HUDEP-2 (cell line): ENCODE measurements around the gene GPR132.
"Not testable (repeated sequence)": the region's sequence is repeated elsewhere in the genome, so short reads cannot be mapped to it uniquely, and the experiment has no call there.

ENCODE experiments used
- DNase-seq, 76 experiments: peaks; one replicate each; lab custom pipeline; 2025; ENCODE audit not compliant: unreplicated experiment in 76 of 76; lab: John Stamatoyannopoulos, UW

The GPR132 gene

DNA sequence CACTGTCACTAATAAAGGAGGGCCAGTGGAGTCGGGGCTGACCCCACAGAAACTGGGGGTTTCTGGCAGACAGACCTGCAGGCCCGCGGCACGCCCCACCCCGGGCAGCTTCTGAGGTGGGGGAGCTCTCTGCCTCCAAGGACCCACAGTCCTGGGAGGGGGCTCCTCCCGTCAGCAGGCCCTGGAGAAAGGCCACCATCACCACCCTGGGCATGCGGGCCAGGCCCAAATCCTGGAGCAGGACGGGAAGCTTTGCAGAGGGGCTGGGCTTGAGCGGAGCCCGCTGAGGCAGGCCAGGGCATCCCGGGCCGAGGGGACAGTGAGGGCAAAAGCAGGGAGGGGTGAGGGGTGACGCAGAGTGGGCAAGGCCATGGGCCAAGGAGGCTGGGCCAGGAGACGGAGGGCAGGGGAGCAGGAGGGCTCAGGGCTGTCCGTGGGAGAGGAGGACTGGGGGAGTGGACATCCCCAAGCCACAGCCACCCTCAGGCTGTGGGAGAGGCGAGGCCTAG is 11.1 kb upstream of the GPR132 start:
- DNase-seq: no peak

DNA sequence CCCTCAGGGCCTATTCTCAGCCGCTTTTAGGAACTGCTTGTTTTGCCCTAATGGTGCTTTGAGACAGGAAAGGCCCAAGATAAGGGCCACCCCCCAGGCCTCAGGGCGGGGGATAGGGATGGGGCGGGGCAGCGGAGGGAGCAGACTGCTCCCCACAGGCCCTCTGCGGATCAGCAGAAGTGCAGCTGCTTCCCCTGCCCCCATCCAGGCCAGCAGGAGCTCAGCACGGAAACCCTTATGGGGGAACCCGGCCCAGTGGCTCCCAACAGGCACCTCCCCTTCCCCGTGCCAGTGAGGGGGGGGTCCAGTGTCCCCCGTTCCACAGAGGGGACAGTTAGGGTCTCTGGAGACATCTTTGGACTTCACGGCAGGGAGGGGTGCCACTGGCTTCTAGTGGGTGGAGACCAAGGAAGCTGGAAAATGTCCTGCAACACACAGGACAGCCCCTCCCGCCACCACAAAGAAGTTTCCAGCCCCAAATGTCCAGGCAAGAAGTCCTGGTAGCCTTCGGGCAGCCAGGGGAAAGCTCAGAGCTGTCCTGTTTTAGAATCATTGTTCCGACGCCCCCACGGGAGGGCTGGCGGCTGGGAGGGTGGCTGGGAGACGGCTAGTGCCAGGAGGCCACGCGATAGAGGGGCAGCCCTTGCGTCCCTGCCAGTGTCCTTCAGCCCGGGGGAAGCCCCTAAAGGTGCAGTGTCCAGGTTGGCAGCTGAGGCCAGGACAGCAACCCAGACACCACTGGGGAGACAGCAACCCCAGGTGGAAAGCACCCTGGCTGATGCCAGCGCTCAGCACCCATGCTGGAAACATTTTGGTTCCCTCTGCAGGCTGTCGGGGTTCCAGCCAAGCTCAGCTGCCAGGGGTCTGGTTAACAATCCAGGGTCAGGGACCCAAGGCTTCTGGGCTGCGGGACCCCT is 10.4 kb upstream of the GPR132 start:
- peak in 73 of 76 experiments; percentile 14 to 92 (median 75) for DNase-seq

DNA sequence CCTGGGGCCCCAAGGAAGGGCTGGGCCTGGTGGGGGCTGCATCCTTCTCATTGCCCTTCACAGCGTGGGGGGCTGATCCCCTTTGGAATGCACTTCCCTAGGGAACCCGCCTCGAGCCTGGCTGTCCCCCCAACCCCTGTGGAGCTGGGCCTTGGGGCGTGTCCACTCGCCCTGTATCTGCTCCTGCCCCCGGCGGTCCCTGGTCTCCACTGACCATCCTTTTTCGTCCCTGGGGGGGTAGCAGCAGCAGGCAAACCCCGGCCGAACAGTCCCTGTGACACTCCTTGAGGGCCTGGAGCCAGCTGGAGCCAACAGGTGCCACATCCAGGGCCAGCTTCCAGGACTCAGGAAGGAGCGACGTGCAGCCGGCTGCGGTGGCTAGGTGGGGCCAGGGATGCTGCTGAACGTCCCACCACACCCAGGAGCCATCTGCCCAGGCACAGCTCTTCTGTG is 9.4 kb upstream of the GPR132 start:
- DNase-seq: no peak

DNA sequence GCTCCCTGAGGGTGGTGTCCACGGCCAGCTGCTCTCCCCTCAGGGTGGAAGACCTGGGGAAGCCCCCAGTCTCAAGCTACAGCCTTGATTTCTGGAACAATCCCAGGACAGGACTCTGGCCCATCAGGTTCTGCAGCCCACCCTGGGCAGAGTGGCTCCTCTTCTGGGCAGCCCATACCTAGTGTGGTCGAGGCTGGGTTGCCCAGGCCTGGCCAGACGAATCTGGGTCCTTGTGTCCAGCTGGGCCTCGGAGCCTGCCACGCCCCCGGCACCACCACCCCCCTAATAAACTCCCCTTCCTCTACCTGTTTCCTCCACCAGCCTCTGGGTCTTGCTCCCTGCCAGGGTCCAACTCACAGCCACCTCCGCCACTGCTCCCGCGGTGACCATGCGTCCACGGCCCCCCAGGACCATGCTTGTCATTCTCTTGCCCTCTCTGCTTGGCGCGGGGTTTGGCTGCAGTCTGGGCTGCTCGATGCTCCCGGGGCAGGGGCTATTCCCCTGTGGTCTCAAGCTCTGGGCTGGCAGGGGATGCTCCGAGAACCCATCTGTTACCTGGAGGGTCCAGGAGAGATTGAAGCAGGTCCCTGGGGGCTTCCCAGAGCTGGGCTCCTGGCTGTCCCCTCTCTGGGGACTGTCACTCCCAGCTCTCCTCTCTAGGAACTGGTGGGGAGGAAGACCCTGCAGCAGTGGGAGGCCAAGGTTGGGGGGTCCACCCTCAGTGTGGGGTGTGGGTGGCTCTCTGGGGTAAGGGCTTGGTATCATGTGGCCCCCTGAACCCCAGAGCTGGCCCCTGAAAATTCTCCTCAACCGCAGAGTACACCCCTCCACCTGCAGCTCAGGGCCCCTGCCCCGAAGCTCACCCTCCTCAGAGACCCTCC is 8.7 kb upstream of the GPR132 start:
- no peak for DNase-seq

DNA sequence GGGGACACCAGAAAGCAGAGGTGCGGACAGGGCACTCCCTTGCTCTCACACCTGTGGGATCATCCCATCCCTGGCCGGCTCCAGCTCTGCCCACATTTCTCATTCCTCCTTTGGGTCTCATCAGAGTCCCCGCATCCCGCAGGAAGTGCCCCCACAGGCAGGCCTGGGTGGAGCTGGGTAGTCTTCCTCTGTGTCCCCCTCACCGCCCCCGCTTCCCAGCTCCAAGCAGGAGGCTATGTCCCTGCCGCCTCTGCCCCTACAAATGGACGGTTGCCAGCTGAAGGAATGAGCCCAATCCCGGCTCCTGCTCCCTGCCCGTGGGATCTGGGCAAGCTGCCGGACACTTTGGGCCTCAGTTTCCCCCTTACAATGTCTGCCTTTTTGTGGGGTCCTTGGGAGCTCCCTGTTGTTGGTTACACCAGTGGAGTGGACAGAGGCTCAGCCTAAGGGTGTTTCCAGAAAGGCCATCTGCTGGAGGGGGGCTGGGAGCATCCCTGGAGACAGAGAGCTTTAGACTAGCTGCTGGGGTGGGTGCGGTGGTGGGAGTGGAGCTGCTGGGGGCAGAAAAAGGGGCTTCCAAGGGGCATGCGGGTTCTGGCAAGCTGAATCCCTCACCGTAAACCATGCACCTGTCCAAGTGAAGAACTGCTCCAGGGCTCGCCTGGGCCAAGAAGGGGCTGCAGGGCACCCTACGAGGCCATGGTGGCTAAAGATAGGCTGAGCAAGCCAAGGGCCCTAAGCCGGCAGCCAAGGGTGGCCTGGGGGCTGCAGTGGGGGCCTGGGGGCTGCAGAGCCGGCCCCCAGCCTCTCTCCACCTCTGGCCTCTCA is 7.9 kb upstream of the GPR132 start:
- no peak for DNase-seq

DNA sequence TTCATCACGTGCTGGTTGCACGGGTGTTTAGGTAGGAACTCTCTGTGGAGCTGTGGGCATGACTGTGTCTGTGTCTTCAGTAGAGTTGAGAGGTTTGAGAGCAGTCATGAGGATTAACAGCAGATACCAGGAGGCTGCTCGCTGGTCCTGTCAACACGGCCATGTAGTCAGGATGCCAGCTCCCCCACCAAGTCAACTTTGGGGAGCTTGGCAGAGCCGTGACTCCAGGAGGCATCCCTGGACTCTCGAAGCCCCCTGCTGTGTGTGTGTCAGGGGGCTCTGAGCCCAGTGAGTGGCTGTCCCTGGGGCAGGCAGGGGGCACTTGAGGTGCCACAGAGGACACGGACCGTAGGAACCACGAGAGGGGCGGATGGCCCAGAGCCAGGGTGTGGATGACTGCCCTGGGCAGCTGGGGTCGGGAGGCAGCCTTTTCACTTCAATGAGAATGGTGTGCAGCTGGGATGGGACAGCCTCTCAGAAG is 7.2 kb upstream of the GPR132 start:
- no peak for DNase-seq

DNA sequence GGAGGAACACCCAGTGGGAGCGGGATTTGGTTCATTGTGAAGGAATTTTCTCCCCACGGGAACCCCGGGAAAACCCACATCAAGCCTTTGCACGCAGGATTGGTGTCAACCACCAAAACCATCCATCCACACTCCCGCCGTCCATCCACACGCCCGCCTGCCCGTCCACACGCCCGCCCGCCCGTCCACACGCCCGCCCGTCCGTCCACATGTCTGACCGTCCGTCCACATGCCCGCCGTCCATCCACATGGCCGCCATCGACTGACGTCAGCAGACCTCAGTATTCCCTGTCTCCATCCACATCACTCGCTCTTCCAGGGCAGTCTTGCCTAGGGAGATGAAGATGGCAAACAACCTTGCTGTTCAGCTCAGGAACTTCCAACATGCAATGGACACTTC is 6.7 kb upstream of the GPR132 start:
- DNase-seq: no peak

DNA sequence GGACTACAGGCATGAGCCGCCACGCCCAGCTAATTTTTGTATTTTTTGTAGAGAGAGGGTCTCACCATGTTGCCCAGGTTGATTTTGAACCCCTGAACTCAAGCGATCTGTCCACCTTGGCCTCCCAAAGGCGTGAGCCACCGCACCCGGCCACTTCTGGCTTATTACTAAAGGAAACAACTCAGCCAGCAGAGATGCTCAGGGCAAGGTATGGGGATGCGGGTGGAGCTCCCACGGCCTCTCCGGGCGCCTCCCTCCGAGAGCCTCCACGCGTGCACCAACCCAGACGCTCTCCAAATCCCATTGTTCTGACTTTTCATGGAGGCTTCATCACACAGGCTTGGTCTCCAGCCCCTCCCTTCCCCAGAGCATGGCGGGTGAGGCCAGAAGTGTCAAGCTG is 6.1 kb upstream of the GPR132 start:
- DNase-seq: no peak

DNA sequence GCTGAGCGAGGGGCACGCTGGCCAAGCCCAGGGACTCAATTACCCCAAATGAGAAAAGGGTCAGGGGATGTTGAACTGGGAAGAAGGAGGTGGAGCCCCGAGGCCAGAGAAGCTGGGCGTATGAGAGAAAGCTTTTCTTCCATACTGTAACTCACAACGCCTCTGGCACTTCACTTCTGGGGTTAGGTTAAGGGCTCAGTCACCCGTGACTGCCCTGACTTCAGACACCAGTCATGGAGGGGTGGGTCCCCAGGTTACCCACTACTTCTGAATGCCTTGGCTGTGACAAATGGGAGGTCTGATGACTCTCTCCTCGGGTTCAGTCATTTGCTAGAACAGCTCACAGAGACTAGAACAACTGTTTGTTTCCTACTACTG is 5.5 kb upstream of the GPR132 start:
- no peak for DNase-seq

DNA sequence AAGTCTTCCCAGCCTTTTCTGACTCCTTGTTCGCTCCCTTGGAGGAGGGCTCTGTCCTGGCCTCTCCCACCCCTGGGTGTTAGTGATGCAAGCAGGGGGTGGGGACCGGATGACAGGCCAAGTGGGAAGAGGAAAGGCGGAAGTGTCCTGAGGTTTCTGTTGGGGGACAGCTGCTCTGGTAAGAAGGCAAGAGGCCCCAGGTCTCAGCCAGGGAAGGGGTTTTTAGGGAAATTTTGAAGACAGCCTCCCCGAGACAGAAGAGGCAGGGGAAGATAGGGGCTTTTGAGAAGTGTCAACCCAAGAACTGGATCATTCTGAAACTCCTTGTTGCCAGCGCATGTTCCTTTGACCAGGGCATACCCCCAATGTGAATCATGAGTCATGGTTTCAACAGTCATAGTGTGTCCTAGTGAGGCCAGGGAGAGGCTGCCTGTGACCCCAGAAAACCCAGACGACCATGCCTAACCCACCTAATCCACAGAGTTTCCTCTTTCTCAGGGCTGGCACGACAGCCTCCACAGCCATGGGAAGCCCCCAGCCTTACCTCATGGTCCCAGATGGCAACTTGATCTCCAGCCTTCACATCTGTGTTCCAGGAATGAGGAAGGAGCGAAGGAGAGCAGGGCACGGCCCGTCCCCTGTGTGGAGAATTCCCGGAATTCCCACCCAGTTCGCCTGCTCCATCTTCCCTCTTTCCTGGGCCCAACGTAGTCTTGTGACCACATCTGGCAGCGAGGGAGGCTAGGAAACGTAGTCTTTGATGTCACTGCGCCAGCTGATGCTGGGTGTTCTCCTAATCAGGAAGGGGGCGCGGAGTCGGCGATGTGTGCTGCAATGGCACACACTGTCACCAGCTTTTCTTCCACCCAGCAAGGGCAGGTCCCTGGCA is 4.9 kb upstream of the GPR132 start:
- DNase-seq: no peak

DNA sequence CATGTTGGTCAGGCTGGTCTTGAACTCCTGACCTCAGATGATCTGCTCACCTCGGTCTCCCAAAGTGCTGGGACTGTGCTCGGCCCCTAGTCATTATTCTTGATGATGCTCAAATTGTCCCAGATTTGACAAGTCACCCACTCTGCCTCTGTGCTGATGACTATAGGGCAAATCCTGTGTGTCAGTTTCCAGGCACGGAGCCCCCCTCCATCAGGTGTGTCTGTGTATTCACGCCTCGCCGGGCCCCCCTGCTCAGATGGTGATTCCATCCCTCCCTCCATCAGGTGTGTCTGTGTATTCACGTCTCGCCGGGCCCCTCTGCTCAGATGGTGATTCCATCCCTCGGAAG is 4.3 kb upstream of the GPR132 start:
- DNase-seq: no peak

DNA sequence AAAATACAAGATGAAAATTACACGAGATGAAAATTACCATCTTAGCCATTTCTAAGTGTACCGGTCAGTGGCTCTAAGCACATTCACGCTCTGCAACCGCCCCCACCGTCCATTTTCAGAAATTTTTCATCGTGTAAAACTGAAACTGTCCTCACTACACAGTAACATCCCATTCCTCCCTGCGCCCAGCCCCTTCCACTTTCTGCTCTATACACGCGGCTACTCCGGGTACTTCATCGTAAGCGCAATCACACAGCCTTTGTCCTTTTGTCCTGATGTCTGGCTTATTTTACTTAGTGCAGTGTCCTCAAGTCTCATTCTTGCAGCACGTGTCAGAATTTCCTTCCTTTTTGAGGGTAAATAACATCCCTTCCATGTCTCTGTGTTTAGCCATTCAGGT is 3.6 kb upstream of the GPR132 start:
- DNase-seq: no peak

DNA sequence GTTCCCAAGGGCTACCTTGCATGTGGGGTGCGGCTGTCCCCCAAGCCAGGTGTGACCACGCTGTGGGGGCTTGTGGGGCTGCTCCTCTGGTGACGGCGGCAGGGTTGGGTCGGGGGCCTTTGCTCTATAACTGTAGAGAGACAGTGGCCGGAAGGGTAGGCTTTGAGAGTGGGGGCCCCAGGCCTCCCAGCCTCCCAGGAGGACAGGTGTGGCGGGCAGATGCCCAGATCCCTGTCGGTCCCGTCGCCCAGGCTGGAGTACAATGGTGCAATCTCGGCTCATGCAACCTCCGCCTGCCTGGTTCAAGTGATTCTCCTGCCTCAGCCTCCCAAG is 2.7 kb upstream of the GPR132 start:
- no peak for DNase-seq

DNA sequence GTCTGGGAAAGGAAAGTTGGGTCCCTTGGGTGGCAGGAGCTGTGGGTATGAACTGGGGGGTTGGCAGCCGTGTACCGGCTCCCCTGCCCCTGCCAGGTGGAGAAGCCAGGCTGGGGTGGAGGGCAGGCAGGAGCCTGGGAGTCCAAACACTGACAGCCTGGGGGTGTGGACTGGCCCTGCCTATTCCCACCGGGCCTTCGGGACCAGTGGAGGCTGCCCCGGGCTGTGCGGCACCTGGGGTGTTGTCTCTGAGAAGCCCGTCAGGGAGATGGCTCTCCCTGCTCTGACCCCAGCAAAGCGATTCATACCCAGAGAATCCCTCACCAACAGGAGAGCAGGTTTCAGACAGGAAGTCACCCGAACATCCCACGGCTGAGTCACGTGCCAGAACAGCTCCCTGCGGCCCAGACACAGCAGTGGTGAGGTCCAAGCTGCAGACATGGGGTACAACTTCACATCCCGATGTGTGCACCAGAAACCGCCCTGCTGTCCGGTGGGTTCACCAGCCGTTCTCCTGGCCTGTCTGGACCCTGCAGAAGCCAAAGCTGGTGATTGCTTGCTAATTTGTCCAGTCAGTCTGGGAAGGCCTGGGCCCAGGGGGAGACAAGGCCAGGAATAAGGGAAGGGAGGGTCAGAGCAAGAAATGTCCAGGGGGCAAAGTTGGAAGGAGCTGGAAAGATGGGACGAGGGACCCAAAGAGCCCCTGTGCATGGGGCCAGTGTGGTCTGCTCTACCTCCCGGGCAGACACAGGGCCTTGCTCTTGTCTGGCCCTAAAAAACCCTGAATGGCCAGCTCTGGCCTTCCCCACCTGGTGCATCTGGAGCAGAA is 2.1 kb upstream of the GPR132 start:
- DNase-seq: no peak

DNA sequence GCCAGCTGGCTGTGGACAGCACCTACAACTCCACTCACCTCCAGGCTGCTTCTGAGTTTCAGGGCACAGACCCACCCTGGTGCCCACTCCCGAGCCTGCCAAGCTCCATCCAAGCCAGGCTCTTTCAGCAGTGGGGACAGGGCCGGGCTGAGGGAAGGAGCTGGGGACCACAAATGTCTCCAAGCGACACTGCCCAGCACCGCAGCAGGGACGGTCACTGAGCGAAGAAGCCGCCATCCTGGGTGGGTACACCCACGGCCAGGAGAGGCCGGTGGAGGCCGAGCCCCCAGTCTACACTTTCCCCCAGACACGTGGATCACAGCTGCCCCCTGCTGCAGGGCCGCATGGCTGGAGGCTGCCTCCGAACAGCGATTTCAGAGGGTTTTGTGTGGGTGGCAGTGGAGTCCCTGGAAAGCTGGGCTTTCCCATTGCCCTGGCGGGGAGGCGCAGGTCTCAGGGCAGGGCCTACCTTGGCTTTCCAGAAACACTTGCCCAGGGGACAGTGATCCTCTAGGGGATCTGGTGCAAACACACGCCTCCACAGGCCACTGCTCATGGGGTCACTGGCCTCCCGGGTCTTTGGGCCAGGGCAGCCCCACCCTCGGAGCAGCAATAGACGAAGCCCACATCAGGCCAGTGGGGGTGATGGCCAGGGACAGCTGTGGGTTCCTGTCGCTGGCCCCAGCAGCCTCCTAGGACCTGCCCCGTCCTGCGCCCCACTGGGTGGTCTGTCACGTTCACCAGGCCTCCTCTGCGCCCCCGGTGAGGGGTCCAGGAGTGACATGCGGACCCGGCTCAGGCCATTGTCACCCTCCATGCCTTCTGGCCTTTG is 1.2 kb upstream of the GPR132 start:
- no peak for DNase-seq

DNA sequence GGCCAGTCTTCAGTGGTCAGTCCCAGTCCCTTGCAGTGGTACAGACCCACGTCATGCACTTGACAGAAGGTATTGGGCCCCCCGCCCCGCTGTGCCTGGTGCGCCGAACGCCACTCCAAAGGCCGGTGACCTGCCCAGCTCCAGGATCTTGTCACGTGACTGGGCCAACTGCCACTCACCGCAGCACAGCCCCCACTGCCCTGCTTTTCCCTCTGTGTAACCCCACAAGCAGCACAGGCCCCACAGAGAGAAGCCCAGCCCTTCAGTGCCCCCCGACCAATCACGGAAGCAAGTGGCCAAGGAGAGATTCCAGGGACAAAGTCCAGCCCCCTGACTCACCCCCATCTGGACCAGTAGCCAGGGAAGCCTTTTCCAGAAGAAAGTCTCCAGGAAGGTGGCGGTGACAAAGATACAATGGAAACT is 498 bp downstream of the GPR132 start:
- peak in 14 of 76 experiments; percentile 17 to 65 (median 40) for DNase-seq

DNA sequence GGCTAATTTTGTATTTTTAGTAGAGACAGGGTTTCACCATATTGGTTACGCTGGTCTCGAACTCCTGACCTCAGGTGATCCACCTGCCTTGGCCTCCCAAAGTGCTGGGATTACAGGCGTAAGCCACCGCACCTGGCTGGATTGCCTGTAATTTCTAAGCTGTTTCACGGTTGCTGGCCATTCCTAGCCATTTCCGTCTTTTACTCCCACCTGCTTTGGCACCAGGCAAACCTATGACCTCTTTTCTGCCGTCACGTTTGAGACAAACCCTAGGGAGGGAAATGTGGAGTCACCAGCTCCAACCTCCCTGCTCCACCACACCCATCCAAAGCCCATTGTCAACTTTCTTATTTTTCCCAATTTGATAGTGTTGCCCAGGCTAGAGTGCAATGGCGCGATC is 1.2 kb downstream of the GPR132 start:
- DNase-seq: no peak

DNA sequence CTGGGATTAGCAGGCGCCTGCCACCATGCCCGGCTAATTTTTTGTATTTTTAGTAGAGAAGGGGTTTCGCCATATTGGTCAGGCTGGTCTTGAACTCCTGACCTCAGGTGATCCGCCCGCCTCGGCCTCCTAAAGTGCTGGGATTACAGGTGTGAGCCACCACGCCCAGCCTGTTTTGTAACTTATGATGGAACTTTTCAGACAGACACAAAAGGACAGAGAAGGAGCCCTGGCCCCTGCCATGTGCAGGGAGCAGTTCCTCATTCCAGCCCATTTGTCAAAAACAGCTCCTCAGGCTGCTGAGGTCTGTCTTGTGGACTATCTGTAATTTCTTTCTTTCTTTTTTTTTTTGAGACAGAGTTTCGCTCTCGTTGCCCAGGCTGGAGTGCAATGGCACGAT is 1.7 kb downstream of the GPR132 start:
- DNase-seq: not testable (repeated sequence)
